AG09309 (cell line): ENCODE measurements around the gene P2RX1.
"Not testable (repeated sequence)": the region's sequence is repeated elsewhere in the genome, so short reads cannot be mapped to it uniquely, and the experiment has no call there.

ENCODE experiments used
- DNase-seq: peaks from one replicate; pipeline ENCODE4 v3.0.0-alpha.2; 2010; ENCODE audit warnings: low read depth
- H3K4me3 ChIP-seq: 2 replicates; pipeline ENCODE4 v1.5.1; 2011; ENCODE audit warnings: mild to moderate bottlenecking, low read depth, low read length, moderate library complexity; ENCODE audit not compliant: control insufficient read depth
- CTCF ChIP-seq: IDR thresholded peaks from 2 replicates; pipeline ENCODE4 v1.5.1; 2011; ENCODE audit warnings: mild to moderate bottlenecking, low read depth, low read length, inconsistent platforms; ENCODE audit not compliant: insufficient read depth, control insufficient read depth; ENCODE audit errors: missing control alignments

The P2RX1 gene

GRCh38 chr17:3857261-3858105, 58.8 kb downstream of the P2RX1 start:
- DNase-seq = no peak
- TF ChIP-seq CTCF = no peak
- no peak overlapping the region for H3K4me3 ChIP-seq

GRCh38 chr17:3854204-3854603, 62.1 kb downstream of the P2RX1 start:
- not testable (repeated sequence) for H3K4me3 ChIP-seq, DNase-seq

- no peak overlapping the region for H3K4me3 ChIP-seq
- DNase-seq = no peak
- no peak for TF ChIP-seq CTCF
Observed at GRCh38 chr17:3852561-3852960, 63.7 kb downstream of the P2RX1 start.

- DNase-seq = no peak
- no peak for TF ChIP-seq CTCF
- no peak overlapping the region for H3K4me3 ChIP-seq
Observed at GRCh38 chr17:3851461-3852100, 64.7 kb downstream of the P2RX1 start.

GRCh38 chr17:3848229-3848835, 67.9 kb downstream of the P2RX1 start:
- no peak for TF ChIP-seq CTCF
- DNase-seq = no peak
- no peak overlapping the region for H3K4me3 ChIP-seq

GRCh38 chr17:3847165-3847670, 69.0 kb downstream of the P2RX1 start:
- DNase-seq = no peak
- no peak for TF ChIP-seq CTCF
- H3K4me3 ChIP-seq = no peak overlapping the region
